Panc1 (cell line): ENCODE results near the gene MSH3.

Source experiments
- POLR2AphosphoS5 ChIP-seq: IDR thresholded peaks from 2 replicates; pipeline ENCODE4 v1.6.1; 2012; ENCODE audit warnings: mild to moderate bottlenecking, low read depth, low read length, moderate library complexity
- SIN3A ChIP-seq: IDR thresholded peaks from 2 replicates; pipeline ENCODE4 v1.6.1; 2012; ENCODE audit warnings: low read depth, mild to moderate bottlenecking, low read length, moderate library complexity, borderline replicate concordance; ENCODE audit not compliant: insufficient read depth
- TCF7L2 ChIP-seq: IDR thresholded peaks from 2 replicates; pipeline ENCODE4 v1.6.1; 2011; ENCODE audit warnings: mild to moderate bottlenecking, low read depth, low read length, inconsistent platforms
- TF ChIP-seq, protein P1 (sequence below): fragments of 450-650 bp; IDR thresholded peaks from 2 replicates; pipeline ENCODE4 v1.5.1; 2017; ENCODE audit warnings: mild to moderate bottlenecking
- TF ChIP-seq, protein P2 (sequence below), 2 experiments: IDR thresholded peaks; 2 replicates each; pipeline ENCODE4 v1.6.1; 2011 to 2012; ENCODE audit warnings: low read depth in 2 of 2, control low read depth in 1 of 2, low read length in 1 of 2, mild to moderate bottlenecking in 1 of 2, moderate library complexity in 1 of 2; ENCODE audit not compliant: insufficient read depth in 1 of 2

DNA sequence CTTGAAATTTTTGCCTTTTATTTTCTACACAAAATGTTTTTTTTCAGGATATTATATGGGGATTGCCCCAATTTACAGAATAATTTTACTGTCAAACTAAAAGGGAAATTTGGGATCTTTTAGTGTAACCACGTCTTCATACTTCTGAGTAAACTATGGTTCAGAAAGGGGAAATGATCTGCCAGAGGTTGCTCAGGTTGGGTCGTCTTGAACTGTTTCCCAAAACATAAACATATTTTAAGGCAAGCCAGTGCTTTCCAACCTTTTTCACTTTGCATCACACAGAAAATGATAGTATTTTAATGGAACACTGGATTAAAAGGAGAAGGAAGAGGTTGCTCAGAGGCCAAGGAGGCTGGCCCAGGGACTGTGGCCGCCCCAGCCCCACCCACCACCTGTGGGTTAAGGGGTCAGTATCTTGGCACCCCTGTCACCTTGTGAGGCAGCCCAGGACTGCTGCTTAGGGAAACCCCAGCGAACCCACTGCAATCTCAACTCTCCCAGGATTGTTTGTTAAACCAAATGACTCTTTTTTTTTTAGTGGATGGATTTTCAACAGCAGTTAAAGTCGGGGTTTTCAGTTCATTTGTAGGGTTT, 143.1 kb downstream of the MSH3 start:
- TF ChIP-seq TCF7L2 (no peak), POLR2AphosphoS5 (no peak), SIN3A (no peak)
- TF ChIP-seq, protein P1, sequence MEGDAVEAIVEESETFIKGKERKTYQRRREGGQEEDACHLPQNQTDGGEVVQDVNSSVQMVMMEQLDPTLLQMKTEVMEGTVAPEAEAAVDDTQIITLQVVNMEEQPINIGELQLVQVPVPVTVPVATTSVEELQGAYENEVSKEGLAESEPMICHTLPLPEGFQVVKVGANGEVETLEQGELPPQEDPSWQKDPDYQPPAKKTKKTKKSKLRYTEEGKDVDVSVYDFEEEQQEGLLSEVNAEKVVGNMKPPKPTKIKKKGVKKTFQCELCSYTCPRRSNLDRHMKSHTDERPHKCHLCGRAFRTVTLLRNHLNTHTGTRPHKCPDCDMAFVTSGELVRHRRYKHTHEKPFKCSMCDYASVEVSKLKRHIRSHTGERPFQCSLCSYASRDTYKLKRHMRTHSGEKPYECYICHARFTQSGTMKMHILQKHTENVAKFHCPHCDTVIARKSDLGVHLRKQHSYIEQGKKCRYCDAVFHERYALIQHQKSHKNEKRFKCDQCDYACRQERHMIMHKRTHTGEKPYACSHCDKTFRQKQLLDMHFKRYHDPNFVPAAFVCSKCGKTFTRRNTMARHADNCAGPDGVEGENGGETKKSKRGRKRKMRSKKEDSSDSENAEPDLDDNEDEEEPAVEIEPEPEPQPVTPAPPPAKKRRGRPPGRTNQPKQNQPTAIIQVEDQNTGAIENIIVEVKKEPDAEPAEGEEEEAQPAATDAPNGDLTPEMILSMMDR = no peak
- TF ChIP-seq, protein P2, sequence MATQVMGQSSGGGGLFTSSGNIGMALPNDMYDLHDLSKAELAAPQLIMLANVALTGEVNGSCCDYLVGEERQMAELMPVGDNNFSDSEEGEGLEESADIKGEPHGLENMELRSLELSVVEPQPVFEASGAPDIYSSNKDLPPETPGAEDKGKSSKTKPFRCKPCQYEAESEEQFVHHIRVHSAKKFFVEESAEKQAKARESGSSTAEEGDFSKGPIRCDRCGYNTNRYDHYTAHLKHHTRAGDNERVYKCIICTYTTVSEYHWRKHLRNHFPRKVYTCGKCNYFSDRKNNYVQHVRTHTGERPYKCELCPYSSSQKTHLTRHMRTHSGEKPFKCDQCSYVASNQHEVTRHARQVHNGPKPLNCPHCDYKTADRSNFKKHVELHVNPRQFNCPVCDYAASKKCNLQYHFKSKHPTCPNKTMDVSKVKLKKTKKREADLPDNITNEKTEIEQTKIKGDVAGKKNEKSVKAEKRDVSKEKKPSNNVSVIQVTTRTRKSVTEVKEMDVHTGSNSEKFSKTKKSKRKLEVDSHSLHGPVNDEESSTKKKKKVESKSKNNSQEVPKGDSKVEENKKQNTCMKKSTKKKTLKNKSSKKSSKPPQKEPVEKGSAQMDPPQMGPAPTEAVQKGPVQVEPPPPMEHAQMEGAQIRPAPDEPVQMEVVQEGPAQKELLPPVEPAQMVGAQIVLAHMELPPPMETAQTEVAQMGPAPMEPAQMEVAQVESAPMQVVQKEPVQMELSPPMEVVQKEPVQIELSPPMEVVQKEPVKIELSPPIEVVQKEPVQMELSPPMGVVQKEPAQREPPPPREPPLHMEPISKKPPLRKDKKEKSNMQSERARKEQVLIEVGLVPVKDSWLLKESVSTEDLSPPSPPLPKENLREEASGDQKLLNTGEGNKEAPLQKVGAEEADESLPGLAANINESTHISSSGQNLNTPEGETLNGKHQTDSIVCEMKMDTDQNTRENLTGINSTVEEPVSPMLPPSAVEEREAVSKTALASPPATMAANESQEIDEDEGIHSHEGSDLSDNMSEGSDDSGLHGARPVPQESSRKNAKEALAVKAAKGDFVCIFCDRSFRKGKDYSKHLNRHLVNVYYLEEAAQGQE (IDR thresholded peaks at IDR 0.05; ENCODE audit: insufficient read depth in 1 of 2, low read depth in 2 of 2, low read length in 1 of 2) = no peak
